Measurements from ENCODE around the gene TMEM141.
"Not testable (repeated sequence)": the region's sequence is repeated elsewhere in the genome, so short reads cannot be mapped to it uniquely, and the experiment has no call there.

TMEM141 gene

GRCh38 chr9:136796238-136796774 is 5.2 kb downstream of the TMEM141 start, which contains the start of gene CCDC183:
Gene CCDC183, plus strand, starts transcription at chr9:136796338. Its CDS starts 60 bp downstream, at chr9:136796398.
- DNase-seq, result no peak

- not testable (repeated sequence) for DNase-seq
Measured at GRCh38 chr9:136796775-136797347, 5.7 kb downstream of the TMEM141 start.

GRCh38 chr9:136798708-136799078 is 7.5 kb downstream of the TMEM141 start:
- DNase-seq, result no peak

GRCh38 chr9:136799079-136799853 is 8.1 kb downstream of the TMEM141 start:
- no peak for DNase-seq

GRCh38 chr9:136799854-136800657 is 8.9 kb downstream of the TMEM141 start:
- peak; percentile 94 for DNase-seq

DNA sequence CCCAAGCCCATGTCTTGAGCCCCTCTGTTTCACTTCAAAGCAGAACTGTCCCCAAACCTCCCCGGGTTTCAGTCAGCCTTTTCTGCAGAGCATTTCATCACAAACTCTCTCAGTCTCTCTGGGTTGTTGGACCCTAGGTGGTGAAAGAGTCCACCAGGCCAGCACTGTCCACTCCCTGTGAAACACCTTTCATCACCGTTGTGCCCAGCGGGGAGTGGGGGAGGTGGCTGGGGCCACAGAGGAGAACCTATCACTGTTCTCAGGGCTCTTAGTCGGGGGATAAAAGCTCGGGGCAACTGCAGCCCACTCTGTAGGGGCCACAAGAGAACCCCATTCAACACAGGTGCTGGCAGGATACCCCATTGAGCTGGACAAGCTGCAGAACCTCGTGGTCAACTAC is 11.2 kb downstream of the TMEM141 start:
- DNase-seq, result no peak

DNA sequence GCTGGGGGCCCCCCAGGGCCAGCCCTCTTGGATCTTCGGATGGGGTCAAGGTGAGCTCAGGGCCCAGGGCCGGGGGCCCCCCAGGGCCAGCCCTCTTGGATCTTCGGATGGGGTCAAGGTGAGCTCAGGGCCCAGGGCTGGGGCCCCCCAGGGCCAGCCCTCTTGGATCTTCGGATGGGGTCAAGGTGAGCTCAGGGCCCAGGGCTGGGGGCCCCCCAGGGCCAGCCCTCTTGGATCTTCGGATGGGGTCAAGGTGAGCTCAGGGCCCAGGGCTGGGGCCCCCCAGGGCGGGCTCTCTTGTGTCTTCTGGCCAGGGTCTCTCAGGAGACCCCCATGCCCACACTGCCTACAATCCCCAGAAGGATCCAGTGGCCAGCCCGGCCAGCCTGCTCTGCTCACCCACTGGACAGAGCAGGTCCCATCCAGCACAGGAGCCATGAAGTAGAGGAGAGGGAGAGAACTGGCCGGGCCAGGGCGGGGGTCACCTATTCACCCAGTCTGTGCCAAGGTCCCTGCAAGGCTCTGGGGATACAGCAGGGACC is 11.9 kb downstream of the TMEM141 start:
- DNase-seq, result not testable (repeated sequence)

- no peak for DNase-seq
Measured at GRCh38 chr9:136803551-136804508, 12.7 kb downstream of the TMEM141 start.

GRCh38 chr9:136804509-136805206 is 13.5 kb downstream of the TMEM141 start:
- no peak for DNase-seq

DNA sequence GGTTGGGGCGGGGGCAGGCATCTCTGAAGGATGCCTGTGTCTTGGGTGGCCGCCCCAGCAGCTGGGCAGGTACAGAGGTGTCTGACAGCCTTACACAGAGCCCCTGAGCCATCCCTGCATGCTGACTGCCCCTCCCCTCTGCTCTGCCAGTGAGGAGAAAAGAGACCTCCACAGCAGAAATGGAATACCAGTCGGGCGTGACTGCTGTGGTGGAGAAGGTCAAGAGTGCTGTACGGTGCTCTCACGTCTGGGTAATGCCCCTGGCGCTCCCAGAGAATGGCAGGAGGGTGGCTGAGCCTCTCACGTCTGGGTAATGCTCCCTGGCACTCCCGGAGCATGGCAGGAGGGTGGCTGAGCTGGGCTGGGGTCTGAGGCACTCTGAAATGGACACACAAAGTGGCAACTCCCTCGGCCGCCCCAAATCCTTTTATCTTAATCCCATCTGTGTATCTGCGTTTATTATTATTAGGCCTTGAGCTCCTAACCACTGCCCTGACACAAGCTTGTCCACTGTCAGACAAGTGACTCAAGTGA is 14.1 kb downstream of the TMEM141 start:
- DNase-seq, result no peak

GRCh38 chr9:136806067-136806466 is 14.9 kb downstream of the TMEM141 start:
- DNase-seq, result no peak

DNA sequence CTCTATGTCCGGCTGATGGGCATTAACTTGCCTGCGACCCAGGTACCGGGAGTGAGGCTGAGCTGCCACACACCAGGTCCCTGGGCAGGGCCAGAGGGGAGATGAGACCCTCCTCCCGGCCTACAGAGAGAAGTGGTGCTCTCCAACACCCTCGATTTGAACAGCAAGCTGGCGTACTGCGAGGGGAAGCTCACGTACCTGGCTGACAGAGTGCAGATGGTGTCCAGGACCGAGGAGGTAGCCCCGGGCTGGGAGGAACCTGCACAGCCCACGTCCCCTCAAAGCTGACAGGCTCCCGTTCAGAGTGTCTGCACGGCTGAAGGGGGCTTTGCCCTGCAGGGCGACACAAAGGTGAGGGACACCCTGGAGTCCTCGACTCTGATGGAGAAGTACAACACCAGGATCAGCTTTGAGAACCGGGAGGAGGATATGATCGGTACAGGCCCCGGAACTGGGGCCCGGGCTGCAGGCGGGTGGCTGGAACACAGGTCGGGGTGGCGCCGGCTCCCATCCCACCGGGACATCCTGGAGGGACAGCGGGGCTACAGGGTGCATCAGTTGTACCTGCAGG is 15.6 kb downstream of the TMEM141 start:
- no peak for DNase-seq

DNA sequence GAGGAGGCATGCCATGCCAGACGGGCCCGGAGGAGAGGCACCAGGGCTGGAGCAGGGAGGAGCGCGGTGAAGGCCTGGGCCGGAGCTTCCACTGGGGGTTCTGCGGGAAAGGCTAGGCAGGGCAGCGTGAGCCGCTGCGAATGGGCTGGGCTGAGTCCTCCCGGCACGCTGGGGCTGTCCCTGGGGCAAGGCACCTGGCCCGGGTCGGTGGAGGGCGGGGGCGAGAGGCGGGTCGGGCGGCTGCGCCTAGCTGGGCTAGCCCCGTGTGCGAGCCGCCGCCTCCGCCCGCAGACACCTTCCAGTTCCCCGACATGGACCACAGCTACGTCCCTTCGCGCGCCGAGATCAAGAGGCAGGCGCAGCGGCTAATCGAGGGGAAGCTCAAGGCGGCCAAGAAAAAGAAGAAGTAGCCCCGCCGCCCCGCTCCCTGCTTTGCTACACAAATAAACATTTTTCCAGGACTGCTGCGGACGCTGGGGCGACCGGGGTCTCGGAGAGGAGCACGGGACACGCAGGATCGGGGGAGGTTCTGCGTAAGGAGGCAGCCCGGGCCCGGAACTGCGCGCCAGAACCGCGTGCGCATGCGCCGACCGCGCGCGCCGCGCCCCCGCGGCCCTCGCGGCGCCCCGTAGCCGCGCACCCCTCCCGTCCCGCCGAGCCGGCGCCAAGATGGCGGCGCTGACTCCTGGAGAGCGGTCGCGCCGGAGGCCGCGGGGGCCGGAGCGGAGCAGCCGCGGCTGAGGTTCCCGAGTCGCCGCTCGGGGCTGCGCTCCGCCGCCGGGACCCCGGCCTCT is 16.3 kb downstream of the TMEM141 start, which contains the start of gene RABL6:
RABL6 (plus strand) TSS at position 668 of the 794 bp plus-strand sequence. CDS start 249 bp downstream, outside the sequence.
- DNase-seq, result peak; percentile 66

DNA sequence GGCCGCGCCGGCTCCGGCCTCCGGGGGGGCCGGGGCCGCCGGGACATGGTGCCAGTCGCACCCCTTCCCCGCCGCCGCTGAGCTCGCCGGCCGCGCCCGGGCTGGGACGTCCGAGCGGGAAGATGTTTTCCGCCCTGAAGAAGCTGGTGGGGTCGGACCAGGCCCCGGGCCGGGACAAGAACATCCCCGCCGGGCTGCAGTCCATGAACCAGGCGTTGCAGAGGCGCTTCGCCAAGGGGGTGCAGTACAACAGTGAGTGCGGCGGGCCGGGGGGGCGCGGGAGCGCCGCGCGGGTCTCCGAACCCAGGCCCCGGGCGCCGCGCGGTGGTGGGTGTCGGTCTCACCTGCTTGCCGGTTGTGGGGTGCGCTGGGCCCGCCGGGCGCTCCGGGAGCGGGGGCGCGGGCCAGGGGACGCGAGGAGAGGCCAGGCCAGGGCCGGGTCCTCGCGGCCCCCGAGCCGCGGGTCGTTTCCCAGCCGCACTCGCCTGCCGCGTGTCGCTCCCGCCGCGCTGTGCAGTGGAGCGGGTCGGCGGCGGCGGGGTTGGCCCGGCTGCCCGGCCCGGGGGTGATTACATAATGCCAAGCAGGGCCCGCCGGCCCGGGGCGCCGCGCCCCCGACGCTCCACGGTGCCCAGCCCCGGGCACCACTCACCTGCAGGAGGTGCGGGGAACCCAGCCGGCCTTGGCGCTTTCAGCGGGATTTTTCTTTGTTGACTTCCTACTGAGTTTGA is 17.1 kb downstream of the TMEM141 start:
- no peak for DNase-seq

DNA sequence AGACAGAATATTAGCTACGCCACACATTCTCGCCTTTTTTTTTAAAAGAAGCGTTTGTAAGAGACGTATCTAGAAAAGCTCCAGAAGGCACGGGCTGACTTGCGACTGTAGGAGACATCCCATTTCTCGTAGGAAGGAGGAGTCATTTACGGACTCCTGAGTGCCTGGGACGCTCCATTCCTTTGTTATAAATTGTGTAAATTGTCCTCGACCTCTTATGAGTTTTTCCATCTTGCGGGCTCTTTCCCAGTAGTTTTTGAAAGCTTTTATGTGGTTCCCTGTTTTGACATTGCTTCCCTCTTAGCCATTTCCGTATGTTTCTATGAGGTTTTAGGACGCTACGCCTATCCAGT is 17.6 kb downstream of the TMEM141 start:
- no peak for DNase-seq

DNA sequence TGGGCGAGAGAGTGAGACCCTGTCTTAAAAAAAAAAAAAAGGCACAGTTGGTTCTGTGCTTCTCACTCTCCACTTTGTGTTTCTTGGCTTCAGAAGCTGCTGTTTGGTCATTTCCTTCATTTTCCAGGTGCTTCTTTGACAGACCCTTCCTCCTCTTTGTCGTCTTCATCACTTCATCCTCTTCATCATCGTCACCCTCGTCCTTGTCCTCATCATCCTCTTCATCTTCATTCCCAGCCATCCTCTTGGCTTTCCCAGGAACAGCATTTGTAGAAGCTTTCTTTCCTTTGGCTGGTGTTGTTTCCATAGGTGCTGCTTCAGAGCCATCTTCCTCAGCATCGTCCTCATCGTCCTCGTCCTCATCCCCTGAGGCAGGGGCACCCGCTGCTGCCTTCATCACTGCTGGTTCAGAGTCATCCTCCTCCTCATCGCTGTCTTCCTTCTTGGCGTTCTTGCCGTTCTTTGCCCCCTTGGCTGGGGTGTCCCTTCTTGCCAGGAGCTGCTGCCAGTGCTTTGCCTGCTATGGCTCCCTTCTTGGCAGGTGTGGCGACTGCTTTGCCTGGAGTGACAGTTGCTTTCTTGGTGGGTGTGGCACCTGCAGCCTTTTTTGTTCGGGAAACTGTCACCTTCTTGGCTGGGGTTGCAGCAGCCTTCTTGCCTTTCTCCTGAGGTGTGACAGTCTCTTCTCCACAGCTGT is 23.7 kb downstream of the TMEM141 start:
- DNase-seq, result no peak

DNA sequence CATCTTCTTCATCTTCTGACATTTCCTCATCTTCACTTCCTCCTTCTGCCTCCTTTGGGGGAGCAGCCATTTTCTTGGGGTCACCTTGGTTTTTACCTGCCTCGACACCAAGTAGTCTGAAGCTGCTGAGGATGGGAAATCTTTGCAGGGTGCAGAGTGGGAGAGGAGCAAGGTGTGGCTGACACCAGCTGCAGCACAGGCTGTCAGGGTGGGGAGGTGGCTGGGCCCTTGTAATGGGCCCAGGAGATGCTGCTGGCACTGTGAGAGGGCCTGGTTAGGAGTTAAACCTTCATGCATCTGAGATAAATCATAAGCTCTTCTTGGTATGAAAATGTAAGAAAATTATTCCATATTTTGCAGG is 24.3 kb downstream of the TMEM141 start:
- DNase-seq, result no peak
